Activated gamma-delta T cell (primary cell): ENCODE measurements around the gene IL36B.
"Not testable (repeated sequence)": the region's sequence is repeated elsewhere in the genome, so short reads cannot be mapped to it uniquely, and the experiment has no call there.

Source experiments
- DNase-seq: peaks from one replicate; lab custom pipeline; 2025; lab: John Stamatoyannopoulos, UW
- total RNA-seq, 2 donors: gene quantifications; one replicate each; lab custom pipeline; 2026; lab: John Stamatoyannopoulos, UW

Gene IL36B
- 0 reads per million in 2 donors for total RNA-seq

- DNase-seq, result no peak
Observed at GRCh38 chr2:113052396-113052917, at the start of gene IL36B. Gene IL36B, minus strand, starts transcription at chr2:113052867.

- DNase-seq, result no peak
Observed at GRCh38 chr2:113102133-113102532, 49.5 kb upstream of the IL36B start.

- DNase-seq, result no peak
Observed at GRCh38 chr2:113098532-113098931, 45.9 kb upstream of the IL36B start.

DNA sequence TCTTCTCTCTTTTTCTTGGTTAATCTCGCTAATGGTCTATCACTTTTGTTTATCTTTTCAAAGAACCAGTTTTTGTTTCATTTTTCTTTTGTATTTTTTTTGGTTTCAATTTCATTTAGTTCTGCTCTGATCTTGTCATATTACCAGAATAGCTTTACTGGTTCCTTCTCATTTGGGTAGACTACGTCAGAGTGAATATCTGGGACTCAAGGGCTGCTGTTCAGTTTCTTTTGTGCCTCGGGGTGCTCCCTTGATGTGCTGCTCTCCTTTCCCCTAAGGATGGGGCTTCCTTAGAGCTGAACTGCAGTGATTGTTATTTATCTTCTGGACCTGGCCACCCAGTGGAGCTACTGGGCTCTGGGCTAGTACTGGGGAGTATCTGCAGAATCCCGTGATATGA, 45.4 kb upstream of the IL36B start:
- DNase-seq, result no peak

DNA sequence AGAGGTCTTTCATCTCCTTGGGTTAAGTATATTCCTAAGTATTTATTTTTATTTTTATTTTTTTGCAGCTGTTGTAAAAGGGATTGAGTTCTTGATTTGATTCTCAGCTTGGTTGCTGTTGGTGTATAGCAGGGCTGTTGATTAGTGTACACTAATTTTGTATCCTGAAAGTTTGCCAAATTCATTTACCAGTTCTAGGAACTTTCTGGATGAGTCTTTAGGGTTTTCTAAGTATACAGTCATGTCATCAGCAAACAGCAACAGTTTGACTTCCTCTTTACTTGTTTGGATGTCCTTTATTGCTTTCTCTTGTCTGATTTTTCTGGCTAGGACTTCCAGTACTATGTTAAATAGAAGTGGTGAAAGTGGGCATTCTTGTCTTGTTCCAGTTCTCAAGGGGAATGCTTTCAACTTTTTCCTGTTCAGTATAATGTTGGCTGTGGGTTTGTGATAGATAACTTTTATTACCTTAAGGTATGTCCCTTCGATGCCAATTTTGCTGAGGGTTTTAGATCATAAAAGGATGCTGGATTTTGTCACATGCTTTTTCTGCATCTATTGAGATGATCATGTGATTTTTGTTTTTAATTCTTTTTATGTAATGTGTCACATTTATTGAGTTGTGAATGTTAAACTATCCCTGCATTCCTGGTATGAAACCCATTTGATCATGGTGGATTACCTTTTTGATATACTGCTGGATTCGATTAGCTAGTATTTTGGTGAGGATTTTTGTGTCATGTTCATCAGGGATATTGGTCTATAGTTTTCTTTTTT, 44.4 kb upstream of the IL36B start:
- DNase-seq, result not testable (repeated sequence)

DNA sequence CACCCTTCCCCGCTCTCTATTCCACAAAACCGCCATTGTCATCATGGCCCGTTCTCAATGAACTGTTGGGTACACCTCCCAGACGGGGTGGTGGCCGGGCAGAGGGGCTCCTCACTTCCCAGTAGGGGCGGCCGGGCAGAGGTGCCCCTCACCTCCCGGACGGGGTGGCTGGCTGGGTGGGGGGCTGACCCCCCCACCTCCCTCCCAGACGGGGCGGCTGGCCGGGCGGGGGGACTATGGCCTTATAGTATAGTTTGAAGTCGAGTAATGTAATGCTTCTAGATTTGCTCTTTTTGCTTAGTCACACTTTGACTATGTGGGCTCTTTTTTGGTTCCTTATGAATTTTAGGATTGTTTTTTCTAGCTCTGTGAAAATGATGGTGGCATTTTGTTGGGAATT, 43.6 kb upstream of the IL36B start:
- DNase-seq, result not testable (repeated sequence)

DNA sequence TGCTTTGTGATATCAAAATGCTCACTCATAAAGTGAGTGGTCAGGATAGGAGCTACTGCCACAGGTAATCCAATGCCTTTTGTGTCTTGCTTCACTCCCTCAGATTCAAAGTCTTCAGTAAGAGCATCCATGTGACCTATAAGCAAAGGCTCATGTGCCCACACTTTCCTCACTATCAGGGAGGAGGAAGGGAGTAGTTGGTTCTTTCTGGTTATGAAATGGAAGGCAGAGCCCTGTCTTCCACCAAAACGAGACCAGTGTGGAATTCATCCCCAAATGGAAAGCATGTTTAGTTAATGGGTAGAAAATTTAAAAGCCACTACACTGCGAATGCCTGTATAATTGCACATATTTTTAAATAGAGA, 40.9 kb upstream of the IL36B start:
- DNase-seq, result no peak

DNA sequence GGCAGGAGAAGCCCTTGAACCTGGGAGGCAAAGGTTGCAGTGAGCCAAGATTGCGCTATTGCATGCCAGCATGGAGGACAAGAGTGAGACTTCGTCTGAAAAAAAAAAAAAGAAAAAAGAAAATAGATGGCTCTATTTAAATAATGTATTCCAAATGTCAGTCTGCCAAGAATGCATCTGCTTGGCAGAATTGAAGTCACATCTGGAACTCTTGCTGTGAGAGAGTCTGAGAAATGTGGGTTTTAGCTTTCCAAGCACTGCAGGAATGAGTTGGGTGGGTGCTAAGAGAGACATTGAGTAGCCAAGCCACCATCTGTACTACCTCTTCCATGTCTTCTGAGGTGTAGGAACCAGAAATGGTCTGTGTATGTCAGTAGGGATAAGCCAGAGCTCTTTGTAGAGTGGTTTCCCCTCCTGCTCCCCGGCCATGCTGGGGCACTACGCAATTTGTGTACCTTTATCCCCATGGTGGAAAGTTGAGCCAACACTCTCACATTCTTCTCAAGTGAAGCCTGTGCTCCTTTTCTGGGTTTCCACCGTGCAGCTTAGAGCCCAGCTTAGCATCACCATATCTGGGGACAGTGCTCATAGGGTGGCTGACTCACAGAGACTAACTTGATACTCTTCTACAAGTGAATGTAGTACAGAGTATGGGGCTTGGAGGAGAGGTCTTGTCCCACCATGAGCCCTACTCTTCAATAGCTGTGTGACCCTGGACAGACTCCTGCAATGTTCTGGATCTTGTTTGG, 40.4 kb upstream of the IL36B start:
- no peak for DNase-seq

- DNase-seq, result no peak
Observed at GRCh38 chr2:113091231-113091896, 38.7 kb upstream of the IL36B start.

GRCh38 chr2:113089916-113090315, 37.2 kb upstream of the IL36B start:
- DNase-seq, result no peak

DNA sequence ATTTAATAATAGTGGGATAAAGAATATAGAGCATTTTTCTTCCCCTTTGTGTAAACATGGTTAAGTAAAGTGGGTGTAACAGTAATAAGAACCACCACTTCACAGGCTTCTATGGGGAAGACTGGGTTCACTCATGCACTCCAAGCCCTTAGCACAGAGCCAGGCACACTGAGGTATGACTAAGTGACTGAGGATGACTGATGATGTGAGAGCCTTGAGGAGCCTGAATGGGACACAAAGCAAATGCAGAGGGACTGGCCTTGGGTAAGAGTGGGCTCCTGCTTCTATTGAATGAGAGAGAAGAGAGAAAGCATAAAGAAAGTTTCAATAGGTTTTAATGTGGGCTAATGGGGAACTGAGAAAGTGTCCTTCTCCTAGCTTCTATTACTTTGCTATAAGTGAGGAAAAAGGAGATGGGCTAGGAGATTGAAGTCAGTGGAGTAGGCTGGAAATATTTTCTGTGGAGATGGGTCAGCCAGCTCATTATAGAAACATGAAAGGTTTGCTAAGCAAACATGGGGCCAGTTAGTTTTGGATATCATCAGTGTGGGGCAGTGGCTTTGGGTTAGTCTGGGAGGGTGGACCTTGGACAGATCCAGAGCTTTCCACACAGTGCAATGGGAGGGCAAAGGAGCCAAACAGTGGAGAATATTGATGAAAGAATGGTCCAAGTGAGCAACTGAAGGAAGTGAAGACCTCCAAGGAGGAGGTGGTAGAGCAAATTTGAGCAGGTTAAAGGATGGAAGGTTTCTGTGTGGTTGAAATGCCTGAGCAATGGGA, 35.7 kb upstream of the IL36B start:
- DNase-seq, result no peak

DNA sequence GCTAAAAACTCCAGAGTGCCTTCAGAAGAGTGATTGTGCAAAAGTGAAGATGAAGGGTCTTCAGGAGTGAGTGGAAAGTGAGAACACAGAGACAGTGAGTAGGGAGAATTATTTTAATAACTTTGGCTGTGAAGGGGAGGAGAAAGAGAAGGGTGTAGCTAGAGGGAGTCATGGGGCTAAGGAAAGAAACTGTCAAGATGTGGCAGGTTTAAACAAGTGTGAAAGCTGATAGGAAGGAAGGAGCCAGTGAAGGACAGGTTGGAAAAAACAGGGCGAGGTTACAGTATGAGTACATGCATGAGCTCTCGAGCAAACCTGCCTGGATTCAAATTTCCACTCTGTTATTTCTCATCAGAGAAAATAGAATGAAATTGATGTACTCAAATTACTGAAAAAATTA, 32.9 kb upstream of the IL36B start:
- no peak for DNase-seq

DNA sequence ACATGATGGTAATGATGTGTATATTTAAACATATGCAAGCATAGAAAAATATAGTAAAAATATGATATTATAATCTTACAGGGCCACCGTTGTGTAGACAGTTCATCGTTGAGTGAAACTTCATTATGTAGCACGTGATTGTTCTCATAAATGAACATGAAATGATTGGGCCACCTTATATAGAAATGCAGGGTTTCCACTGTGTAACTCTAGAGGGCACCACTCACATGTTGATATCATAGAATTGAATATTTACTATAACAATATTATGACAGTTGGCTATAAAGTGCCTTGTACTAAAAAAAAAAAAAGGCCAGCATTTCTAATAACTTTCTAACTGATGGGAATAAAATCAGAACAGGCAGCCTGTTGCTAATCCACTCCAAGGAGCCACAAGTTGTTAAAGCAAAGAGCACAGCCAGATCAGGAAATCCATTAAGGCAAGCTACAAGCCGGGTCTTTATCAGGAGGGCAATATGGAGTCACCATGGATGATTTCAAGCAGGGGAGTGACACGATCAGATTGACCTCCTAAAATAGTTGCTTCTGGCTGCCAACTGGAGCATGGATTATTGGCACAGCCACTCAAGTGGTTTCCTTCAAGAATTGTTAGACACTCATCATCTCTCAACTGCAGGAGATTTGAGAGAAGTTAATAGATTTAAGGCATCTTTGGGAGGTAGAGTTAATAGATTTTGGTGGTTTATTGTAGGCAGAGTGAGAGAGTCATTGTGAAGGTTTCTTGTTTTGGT, 31.8 kb upstream of the IL36B start:
- DNase-seq, result no peak

DNA sequence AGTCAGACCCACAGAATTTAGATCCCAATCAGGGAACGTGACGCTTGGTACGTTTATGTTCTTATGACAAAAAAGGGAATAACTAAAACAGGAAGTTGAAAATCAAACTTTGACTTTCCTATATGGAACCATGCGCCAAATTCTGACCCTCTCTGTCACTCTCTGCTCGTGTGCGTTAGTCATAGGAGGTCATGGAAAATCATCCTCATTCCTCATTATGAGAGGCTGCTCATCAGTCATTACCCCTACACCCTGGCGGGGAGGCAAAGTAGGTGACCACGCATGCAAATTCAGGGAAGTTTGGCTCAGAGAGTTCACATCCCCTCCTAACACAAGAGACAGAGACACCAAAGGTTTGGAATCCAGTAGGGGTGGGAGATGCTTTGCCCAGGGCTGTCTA, 30.6 kb upstream of the IL36B start:
- DNase-seq, result no peak

- no peak for DNase-seq
Observed at GRCh38 chr2:113081488-113082210, 29.0 kb upstream of the IL36B start.

DNA sequence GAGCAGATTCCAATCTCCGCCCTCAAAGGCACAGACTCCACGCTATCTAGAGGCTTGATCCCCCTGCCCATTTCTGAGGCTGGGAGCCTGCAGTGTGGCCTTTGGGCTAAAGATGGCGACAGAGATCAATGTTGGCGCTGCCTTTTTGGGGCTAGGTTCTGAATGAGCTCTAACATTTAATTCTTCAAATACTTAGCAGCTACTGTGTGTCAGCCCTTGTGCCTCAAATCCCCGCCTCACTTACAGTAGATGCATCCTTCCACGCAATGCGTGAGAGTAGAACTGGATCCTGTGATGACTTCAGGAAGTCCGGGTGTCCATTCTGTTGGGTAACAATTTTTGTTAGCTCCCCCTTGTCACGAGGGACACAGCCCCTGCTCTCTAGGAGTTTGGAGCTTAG, 27.5 kb upstream of the IL36B start:
- no peak for DNase-seq

GRCh38 chr2:113079131-113079530, 26.5 kb upstream of the IL36B start:
- DNase-seq, result no peak

- DNase-seq, result no peak
Observed at GRCh38 chr2:113078350-113078839, 25.7 kb upstream of the IL36B start.

- DNase-seq, result no peak
Observed at GRCh38 chr2:113077921-113078320, 25.3 kb upstream of the IL36B start.

DNA sequence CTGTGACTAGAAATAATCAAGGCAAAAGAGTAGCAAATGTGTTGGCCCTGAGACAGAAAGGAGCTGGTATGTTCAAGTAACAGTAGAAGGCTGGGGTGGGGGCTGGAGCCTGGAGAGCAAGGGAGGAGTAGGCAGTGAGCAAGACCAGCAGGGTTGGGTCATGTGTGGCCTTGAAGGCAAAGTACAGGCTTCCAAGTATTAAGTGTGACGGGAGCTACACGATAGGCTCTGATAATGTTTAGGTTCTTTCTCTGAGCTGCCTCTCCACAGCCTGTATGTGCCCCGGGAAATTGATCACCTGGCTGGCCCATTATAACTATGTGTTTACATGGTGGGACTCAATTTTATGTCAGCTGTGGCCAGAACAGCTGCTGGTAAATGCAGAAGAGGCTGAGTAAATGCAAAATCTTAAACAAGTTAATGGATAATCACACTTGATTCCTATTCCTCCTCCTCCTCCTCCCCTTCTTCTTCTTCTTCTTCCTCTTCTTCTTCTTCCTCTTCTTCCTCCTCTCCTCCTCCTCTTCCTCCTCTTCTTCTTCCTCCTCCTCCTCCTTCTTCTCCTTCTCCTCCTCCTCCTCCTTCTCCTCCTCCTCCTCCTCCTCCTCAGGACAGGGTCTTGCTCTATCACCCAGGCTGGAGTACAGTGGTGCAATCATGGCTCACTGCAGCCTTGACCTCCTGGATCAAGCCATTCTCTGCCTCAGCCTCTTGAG, 24.4 kb upstream of the IL36B start:
- no peak for DNase-seq
